Testis (tissue), 3 donors: Measurements from ENCODE around the gene TP53BP2. TPM values are rescaled to one million over a fixed set of nuclear protein-coding genes. Genes with fewer than 3 reads are reported as not detected.
"Not testable (repeated sequence)": the region's sequence is repeated elsewhere in the genome, so short reads cannot be mapped to it uniquely, and the experiment has no call there.

ENCODE experiments used
- DNase-seq: peaks from one replicate; pipeline ENCODE4 v3.0.0-alpha.2; 2019
- H3K27ac ChIP-seq, 2 donors: fragments of 200-600 bp; sonication (generic); one replicate each; pipeline ENCODE4 v1.5.1; 2019
- H3K27me3 ChIP-seq: fragments of 200-600 bp; sonication (generic); one replicate; pipeline ENCODE4 v1.5.1; 2019
- H3K36me3 ChIP-seq: fragments of 200-600 bp; sonication (generic); one replicate; pipeline ENCODE4 v1.5.1; 2017; ENCODE audit warnings: low read depth; ENCODE audit errors: missing control alignments
- H3K4me1 ChIP-seq: fragments of 200-600 bp; sonication (generic); one replicate; pipeline ENCODE4 v1.5.1; 2019
- H3K4me3 ChIP-seq, 2 donors: fragments of 200-600 bp; sonication (generic); one replicate each; pipeline ENCODE4 v1.5.1; 2017 to 2019
- H3K9me3 ChIP-seq: fragments of 200-600 bp; sonication (generic); one replicate; pipeline ENCODE4 v1.5.1; 2017
- POLR2A ChIP-seq: fragments of 450-650 bp; IDR thresholded peaks from one replicate; pipeline ENCODE4 v1.6.1; 2017; ENCODE audit warnings: antibody characterized with exemption, mild to moderate bottlenecking, moderate library complexity
- WGBS, 2 donors: methylation state at CpG; one replicate each; pipeline ENCODE4 v1.1.5; 2018; 5-methylcytosine and 5-hydroxymethylcytosine counted together
- intact Hi-C: fragments of 100-400 bp; cut with DNase I; formaldehyde crosslinking; loops from one replicate; pipeline ENCODE4 v1.15.1; 2023; ENCODE audit warnings: low total_unique reads
- polyA plus RNA-seq: library from polyadenylated mRNA; stranded (reverse); fragments of 350-450 nt; fragmentation: Illumina TruSeq; extraction: RNeasy Lipid Tissue Mini Kit (QIAGEN cat#74804); gene quantifications from one replicate; pipeline ENCODE4 v1.2.3, GENCODE V29; 2014; ENCODE audit warnings: low read depth, low replicate concordance; ENCODE audit not compliant: insufficient read depth
- total RNA-seq, 2 donors: library from RNA; depleted of rRNA; stranded (reverse); fragments of >200 nt; gene quantifications; one replicate each; pipeline ENCODE4 v1.2.3, GENCODE V29; 2016
- TF ChIP-seq, protein P1 (sequence below), 3 experiments: fragments of 450-650 bp in 2 of 3; fragments of 200-600 bp in 1 of 3; sonication (generic) in 1 of 3; IDR thresholded peaks; one replicate each; pipeline ENCODE4 v1.5.1; 2016 to 2019; ENCODE audit warnings: antibody characterized with exemption in 3 of 3, mild to moderate bottlenecking in 2 of 3, moderate library complexity in 1 of 3

Gene TP53BP2
- total and polyA plus RNA-seq, 3 donors from 2014 or later: 29.6 to 99.3 (median 64.3) TPM

DNA sequence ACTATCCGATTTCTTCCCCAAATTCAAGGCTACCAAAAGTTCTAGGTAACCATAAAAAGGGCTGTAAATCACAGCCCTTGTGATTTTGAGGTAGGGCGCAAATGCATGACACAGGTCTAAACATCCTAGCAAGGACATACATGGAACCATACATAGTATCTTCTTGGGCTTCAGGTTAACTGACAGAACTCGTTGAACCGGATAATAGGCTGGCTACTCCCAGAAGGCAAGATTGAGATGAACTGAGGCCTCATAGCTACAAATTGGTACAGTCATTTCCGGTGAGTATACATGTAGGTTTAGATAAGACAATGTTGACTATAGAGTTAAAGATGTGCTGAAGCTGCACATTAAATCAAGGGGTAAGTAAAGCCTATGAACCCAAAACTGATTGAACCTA, 27.3 kb upstream of the TP53BP2 start:
- no peaks in the 10 kb centered on the region for H3K9me3 ChIP-seq
- TF ChIP-seq, protein P1, sequence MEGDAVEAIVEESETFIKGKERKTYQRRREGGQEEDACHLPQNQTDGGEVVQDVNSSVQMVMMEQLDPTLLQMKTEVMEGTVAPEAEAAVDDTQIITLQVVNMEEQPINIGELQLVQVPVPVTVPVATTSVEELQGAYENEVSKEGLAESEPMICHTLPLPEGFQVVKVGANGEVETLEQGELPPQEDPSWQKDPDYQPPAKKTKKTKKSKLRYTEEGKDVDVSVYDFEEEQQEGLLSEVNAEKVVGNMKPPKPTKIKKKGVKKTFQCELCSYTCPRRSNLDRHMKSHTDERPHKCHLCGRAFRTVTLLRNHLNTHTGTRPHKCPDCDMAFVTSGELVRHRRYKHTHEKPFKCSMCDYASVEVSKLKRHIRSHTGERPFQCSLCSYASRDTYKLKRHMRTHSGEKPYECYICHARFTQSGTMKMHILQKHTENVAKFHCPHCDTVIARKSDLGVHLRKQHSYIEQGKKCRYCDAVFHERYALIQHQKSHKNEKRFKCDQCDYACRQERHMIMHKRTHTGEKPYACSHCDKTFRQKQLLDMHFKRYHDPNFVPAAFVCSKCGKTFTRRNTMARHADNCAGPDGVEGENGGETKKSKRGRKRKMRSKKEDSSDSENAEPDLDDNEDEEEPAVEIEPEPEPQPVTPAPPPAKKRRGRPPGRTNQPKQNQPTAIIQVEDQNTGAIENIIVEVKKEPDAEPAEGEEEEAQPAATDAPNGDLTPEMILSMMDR (IDR thresholded peaks at IDR 0.05): no peak
- no peak for TF ChIP-seq POLR2A
- no peaks in the 10 kb centered on the region for H3K36me3 ChIP-seq
- intact Hi-C loops: no loop called here
- H3K27ac ChIP-seq: no peak overlapping the region
- no peak for DNase-seq
- H3K4me3 ChIP-seq: no peak overlapping the region
- 71 to 73% methylated on average over 5 of the region's 5 CpGs for WGBS, 2 donors
- H3K4me1 ChIP-seq: no peaks in the 10 kb centered on the region
- H3K27me3 ChIP-seq: no peaks in the 10 kb centered on the region

DNA sequence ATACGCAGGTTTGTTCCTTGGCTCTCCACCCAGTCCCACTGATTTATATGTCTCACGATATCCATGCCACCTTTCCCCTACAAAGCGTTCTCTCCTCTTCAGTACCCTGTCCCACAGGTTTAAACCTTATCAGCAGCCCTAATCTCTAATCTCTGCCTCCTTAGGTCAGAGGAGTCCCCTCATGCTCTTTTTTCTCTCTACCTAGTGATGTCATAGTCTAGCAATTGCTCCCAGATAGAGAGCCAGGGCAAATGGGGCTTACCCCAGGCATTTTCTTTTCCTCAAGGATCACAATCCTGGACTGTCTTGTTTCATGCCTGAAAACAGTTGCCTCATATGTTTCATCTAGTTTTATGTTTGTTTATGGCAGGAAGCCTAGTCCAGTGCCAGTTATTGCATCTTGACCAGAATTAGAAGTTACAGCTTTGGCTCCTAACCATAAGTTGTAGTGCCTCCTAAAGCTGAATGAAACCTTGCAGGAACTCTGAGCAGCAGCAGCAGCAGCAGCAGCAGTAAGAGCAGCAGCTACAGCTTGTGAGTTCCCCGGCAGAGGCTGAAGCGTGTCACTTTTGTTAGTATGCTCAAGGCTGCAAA, 26.7 kb upstream of the TP53BP2 start:
- H3K4me3 ChIP-seq: no peak overlapping the region
- no peaks in the 10 kb centered on the region for H3K9me3 ChIP-seq
- intact Hi-C loops: no loop called here
- H3K27ac ChIP-seq: no peak overlapping the region
- H3K4me1 ChIP-seq: no peaks in the 10 kb centered on the region
- H3K36me3 ChIP-seq: no peaks in the 10 kb centered on the region
- no peak for DNase-seq
- WGBS, 2 donors: 66 to 86% methylated on average over 5 of the region's 5 CpGs
- H3K27me3 ChIP-seq: no peaks in the 10 kb centered on the region
- TF ChIP-seq POLR2A: no peak
- TF ChIP-seq, protein P1 (IDR thresholded peaks at IDR 0.05): no peak

GRCh38 chr1:223870617-223871574, 25.1 kb upstream of the TP53BP2 start:
- intact Hi-C loops: no loop called here
- no peak overlapping the region for H3K27ac ChIP-seq
- no peaks in the 10 kb centered on the region for H3K27me3 ChIP-seq

DNA sequence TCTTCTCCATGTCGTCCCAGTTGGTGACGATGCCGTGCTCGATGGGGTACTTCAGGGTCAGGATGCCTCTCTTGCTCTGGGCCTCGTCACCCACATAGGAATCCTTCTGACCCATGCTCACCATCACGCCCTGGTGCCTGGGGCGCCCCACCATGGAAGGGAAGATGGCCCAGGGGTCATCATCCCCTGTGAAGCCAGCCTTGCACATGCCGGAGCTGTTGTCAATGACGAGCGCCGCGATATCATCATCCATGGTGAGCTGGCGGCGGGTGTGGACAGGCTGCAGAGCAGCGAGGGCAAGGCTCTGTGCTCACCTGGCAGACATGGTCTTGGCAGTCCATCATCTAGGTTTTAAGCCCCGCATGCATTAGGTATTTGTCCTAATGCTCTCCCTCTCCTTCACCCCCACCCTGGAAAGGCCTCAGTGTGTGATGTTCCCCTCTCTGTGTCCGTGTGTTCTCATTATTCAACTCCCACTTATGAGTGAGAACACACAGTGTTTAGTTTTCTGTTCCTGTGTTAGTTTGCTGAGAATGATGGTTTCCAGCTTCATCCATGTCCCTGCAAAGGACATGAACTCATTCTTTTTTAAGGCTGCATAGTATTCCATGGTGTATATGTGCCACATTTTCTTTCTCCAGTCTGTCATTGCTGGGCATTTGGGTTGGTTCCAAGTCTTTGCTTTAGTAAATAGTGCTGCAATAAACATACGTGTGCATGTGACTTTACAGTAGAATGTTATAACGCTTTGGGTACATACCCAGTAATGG, 19.0 kb upstream of the TP53BP2 start:
- H3K36me3 ChIP-seq, H3K9me3 ChIP-seq, H3K4me1 ChIP-seq, H3K27ac ChIP-seq, DNase-seq, H3K27me3 ChIP-seq, intact Hi-C loops, H3K4me3 ChIP-seq: not testable (repeated sequence)
- 94 to 95% methylated on average over 4 to 19 of the region's 19 CpGs for WGBS, 2 donors

More at GRCh38 chr1:223870617-223871574, 25.1 kb upstream of the TP53BP2 start:
- Histone ChIP-seq H3K36me3 (no peaks in the 10 kb centered on the region), H3K9me3 (no peaks in the 10 kb centered on the region), H3K4me3 (no peak overlapping the region), H3K4me1 (no peaks in the 10 kb centered on the region)
- TF ChIP-seq, protein P1 (IDR thresholded peaks at IDR 0.05): no peak
- no peak for TF ChIP-seq POLR2A
- DNase-seq: no peak
- 79 to 82% methylated on average over 3 to 14 of the region's 14 CpGs for WGBS, 2 donors

GRCh38 chr1:223864084-223864483, 18.3 kb upstream of the TP53BP2 start:
- Histone ChIP-seq H3K27me3 (no peaks in the 10 kb centered on the region), H3K9me3 (no peaks in the 10 kb centered on the region), H3K4me3 (no peak overlapping the region), H3K4me1 (no peaks in the 10 kb centered on the region), H3K27ac (no peak overlapping the region), H3K36me3 (no peaks in the 10 kb centered on the region)
- TF ChIP-seq, protein P1 (IDR thresholded peaks at IDR 0.05): no peak
- no peak for TF ChIP-seq POLR2A
- intact Hi-C loops: no loop called here
- no peak for DNase-seq
- WGBS, 2 donors: 77 to 92% methylated on average over 12 to 17 of the region's 17 CpGs
